Panc1 (cell line): Measurements from ENCODE around the gene PADI3. TPM values are rescaled to one million over a fixed set of nuclear protein-coding genes. Genes with fewer than 3 reads are reported as not detected.

Source experiments
- ATAC-seq: fragments of 200-7000 bp; cut with Tn5 transposase; 2 replicates; pipeline ENCODE4 v1.9.1; 2020; ENCODE audit warnings: mild to moderate bottlenecking, moderate library complexity
- BruUV-seq: library from RNA; stranded (reverse); fragments of 400-500 nt; replicated peaks from 2 replicates; lab custom pipeline; 2021; lab: Mats Ljungman, UMichigan
- CTCF ChIA-PET: fragments of 300-600 bp; sonication (Branson Sonifier 250); formaldehyde crosslinking; loops from one replicate; lab custom pipeline; 2022; ENCODE audit warnings: antibody characterized with exemption; lab: Charles Lee
- POLR2A ChIA-PET: fragments of 300-600 bp; sonication (Branson Sonifier 250); formaldehyde crosslinking; loops from one replicate; lab custom pipeline; 2022; ENCODE audit warnings: antibody characterized with exemption; lab: Charles Lee
- DNase-seq: peaks from one replicate; pipeline ENCODE4 v3.0.0-alpha.2; 2010; ENCODE audit warnings: low read depth, low spot score
- H3K27ac ChIP-seq: 2 replicates; pipeline ENCODE4 v1.5.1; 2011; ENCODE audit warnings: mild to moderate bottlenecking, low read length, inconsistent platforms
- H3K27me3 ChIP-seq: fragments of 200-500 bp; sonication (Bioruptor generic); 2 replicates; pipeline ENCODE4 v1.6.0; 2014; ENCODE audit warnings: low read length, inconsistent platforms; ENCODE audit not compliant: control insufficient read depth, insufficient read depth
- H3K36me3 ChIP-seq: fragments of 200-500 bp; sonication (Bioruptor generic); 2 replicates; pipeline ENCODE4 v1.5.1; 2014; ENCODE audit warnings: inconsistent platforms, mild to moderate bottlenecking, low read length, moderate library complexity; ENCODE audit not compliant: control insufficient read depth, insufficient read depth
- H3K4me1 ChIP-seq: 2 replicates; pipeline ENCODE4 v1.5.1; 2011; ENCODE audit warnings: inconsistent platforms, mild to moderate bottlenecking, low read length, moderate library complexity; ENCODE audit not compliant: control insufficient read depth, insufficient read depth
- H3K4me3 ChIP-seq, 2 experiments: 2 replicates each; pipeline ENCODE4 v1.5.1; 2011 to 2012; ENCODE audit warnings: low read depth in 2 of 2, low read length in 2 of 2, mild to moderate bottlenecking in 2 of 2, inconsistent platforms in 1 of 2, moderate library complexity in 1 of 2
- H3K9me3 ChIP-seq: fragments of 200-500 bp; sonication (Bioruptor generic); 2 replicates; pipeline ENCODE4 v1.5.1; 2014; ENCODE audit warnings: low read depth, mild to moderate bottlenecking, inconsistent platforms, low read length, moderate library complexity; ENCODE audit not compliant: control insufficient read depth, insufficient read depth
- POLR2AphosphoS5 ChIP-seq: IDR thresholded peaks from 2 replicates; pipeline ENCODE4 v1.6.1; 2012; ENCODE audit warnings: mild to moderate bottlenecking, low read depth, low read length, moderate library complexity
- SIN3A ChIP-seq: IDR thresholded peaks from 2 replicates; pipeline ENCODE4 v1.6.1; 2012; ENCODE audit warnings: low read depth, mild to moderate bottlenecking, low read length, moderate library complexity, borderline replicate concordance; ENCODE audit not compliant: insufficient read depth
- TCF7L2 ChIP-seq: IDR thresholded peaks from 2 replicates; pipeline ENCODE4 v1.6.1; 2011; ENCODE audit warnings: mild to moderate bottlenecking, low read depth, low read length, inconsistent platforms
- in situ Hi-C: cut with HindIII; loops from 2 replicates; pipeline ENCODE4 v1.10.0; 2016; ENCODE audit warnings: low sequenced_read_pairs, low pct_unique_long_range_greater_than_20kb
- intact Hi-C: fragments of 100-400 bp; cut with micrococcal nuclease; formaldehyde crosslinking; loops from one replicate; pipeline ENCODE4 v1.10.0; 2022; ENCODE audit not compliant: unreplicated experiment
- total RNA-seq: library from RNA; stranded (reverse); gene quantifications from one replicate; pipeline ENCODE4 v1.2.1, GENCODE V29; 2021; ENCODE audit not compliant: unreplicated experiment
- TF ChIP-seq, protein P1 (sequence below): fragments of 450-650 bp; IDR thresholded peaks from 2 replicates; pipeline ENCODE4 v1.5.1; 2017; ENCODE audit warnings: mild to moderate bottlenecking
- TF ChIP-seq, protein P2 (sequence below), 2 experiments: IDR thresholded peaks; 2 replicates each; pipeline ENCODE4 v1.6.1; 2011 to 2012; ENCODE audit warnings: low read depth in 2 of 2, control low read depth in 1 of 2, low read length in 1 of 2, mild to moderate bottlenecking in 1 of 2, moderate library complexity in 1 of 2; ENCODE audit not compliant: insufficient read depth in 1 of 2

PADI3 gene
- total RNA-seq, 1 experiment from 2014 or later = 3.4 TPM

DNA sequence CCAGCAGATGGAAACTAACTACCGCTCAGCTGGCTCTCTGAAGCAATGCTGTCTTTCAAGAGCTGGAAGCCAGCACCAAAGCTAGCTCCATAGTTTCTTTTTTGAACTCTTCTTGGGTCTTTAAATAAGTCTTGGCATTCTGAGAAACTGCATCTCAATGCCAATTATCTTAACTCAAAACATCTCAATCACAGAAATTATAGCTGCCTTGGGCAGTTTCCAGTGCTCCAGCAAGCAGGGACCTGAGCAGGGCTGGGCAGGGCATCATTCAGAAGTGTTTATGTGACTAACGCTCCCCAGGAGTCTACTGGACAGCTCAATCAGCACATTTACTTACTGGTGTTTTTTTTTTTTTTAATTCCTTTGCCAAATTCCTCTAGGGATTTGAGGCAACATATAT lies 40.8 kb downstream of the PADI3 start:
- DNase-seq (no peak), ATAC-seq (no peak)
- Histone ChIP-seq H3K9me3 (no peaks in the 10 kb centered on the region), H3K4me1 (no peaks in the 10 kb centered on the region; the same call in 1 of the 2 replicates), H3K27ac (no peak overlapping the region), H3K36me3 (no peaks in the 10 kb centered on the region), H3K4me3 (no peak overlapping the region), H3K27me3 (no peaks in the 10 kb centered on the region)
- in situ Hi-C loops = no loop called here
- ChIA-PET CTCF (interaction anchor here (0.7 kb wide), 1 partner anchor 43 kb away, joined by 7 read pairs; no protein-coding TSS in a partner anchor), POLR2A (no interaction called here)
- no TSS peak for BruUV-seq
- intact Hi-C loops = no loop called here
- TF ChIP-seq TCF7L2 = no peak
- TF ChIP-seq POLR2AphosphoS5 = no peak
- no peak for TF ChIP-seq SIN3A
- TF ChIP-seq, protein P1, sequence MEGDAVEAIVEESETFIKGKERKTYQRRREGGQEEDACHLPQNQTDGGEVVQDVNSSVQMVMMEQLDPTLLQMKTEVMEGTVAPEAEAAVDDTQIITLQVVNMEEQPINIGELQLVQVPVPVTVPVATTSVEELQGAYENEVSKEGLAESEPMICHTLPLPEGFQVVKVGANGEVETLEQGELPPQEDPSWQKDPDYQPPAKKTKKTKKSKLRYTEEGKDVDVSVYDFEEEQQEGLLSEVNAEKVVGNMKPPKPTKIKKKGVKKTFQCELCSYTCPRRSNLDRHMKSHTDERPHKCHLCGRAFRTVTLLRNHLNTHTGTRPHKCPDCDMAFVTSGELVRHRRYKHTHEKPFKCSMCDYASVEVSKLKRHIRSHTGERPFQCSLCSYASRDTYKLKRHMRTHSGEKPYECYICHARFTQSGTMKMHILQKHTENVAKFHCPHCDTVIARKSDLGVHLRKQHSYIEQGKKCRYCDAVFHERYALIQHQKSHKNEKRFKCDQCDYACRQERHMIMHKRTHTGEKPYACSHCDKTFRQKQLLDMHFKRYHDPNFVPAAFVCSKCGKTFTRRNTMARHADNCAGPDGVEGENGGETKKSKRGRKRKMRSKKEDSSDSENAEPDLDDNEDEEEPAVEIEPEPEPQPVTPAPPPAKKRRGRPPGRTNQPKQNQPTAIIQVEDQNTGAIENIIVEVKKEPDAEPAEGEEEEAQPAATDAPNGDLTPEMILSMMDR = no peak
- TF ChIP-seq, protein P2, sequence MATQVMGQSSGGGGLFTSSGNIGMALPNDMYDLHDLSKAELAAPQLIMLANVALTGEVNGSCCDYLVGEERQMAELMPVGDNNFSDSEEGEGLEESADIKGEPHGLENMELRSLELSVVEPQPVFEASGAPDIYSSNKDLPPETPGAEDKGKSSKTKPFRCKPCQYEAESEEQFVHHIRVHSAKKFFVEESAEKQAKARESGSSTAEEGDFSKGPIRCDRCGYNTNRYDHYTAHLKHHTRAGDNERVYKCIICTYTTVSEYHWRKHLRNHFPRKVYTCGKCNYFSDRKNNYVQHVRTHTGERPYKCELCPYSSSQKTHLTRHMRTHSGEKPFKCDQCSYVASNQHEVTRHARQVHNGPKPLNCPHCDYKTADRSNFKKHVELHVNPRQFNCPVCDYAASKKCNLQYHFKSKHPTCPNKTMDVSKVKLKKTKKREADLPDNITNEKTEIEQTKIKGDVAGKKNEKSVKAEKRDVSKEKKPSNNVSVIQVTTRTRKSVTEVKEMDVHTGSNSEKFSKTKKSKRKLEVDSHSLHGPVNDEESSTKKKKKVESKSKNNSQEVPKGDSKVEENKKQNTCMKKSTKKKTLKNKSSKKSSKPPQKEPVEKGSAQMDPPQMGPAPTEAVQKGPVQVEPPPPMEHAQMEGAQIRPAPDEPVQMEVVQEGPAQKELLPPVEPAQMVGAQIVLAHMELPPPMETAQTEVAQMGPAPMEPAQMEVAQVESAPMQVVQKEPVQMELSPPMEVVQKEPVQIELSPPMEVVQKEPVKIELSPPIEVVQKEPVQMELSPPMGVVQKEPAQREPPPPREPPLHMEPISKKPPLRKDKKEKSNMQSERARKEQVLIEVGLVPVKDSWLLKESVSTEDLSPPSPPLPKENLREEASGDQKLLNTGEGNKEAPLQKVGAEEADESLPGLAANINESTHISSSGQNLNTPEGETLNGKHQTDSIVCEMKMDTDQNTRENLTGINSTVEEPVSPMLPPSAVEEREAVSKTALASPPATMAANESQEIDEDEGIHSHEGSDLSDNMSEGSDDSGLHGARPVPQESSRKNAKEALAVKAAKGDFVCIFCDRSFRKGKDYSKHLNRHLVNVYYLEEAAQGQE (IDR thresholded peaks at IDR 0.05; ENCODE audit: insufficient read depth in 1 of 2, low read depth in 2 of 2, low read length in 1 of 2) = no peak

DNA sequence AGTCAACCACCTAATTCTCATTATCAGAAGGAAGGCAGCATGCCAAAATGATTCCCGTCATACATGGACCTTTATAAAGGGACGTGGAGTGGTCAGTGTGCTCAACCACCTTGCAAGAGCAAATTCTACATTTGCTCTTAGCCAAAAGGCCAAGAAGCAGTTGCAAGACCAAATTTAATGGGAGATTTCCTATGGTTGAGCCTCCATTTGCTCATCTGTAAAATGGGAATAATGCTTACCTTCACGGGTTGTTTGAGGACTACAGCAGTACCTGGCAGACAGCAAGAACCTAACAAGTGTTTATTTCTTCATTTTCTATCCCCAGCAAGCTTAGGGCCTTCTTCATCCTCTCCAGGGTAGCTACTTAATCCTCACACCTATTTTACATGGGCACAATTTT lies 41.7 kb downstream of the PADI3 start:
- no peak overlapping the region for H3K4me3 ChIP-seq
- in situ Hi-C loops = no loop called here
- POLR2A ChIA-PET = no interaction called here
- TF ChIP-seq, protein P2 (IDR thresholded peaks at IDR 0.05; ENCODE audit: insufficient read depth in 1 of 2, low read depth in 2 of 2, low read length in 1 of 2) = no peak
- TF ChIP-seq SIN3A (no peak), TCF7L2 (no peak), POLR2AphosphoS5 (no peak)
- TF ChIP-seq, protein P1 = no peak
- H3K36me3 ChIP-seq = no peaks in the 10 kb centered on the region
- no peak for DNase-seq
- no peak overlapping the region for H3K27ac ChIP-seq
- H3K27me3 ChIP-seq = no peaks in the 10 kb centered on the region
- no peak for ATAC-seq
- no peaks in the 10 kb centered on the region; the same call in 1 of the 2 replicates for H3K4me1 ChIP-seq
- no TSS peak for BruUV-seq
- intact Hi-C loops = no loop called here
- H3K9me3 ChIP-seq = no peaks in the 10 kb centered on the region
- CTCF ChIA-PET = no interaction called here
